Mammary epithelial cell (primary cell): ENCODE data around the gene PHACTR3.

Experiments used
- EZH2 ChIP-seq: IDR thresholded peaks from 2 replicates; pipeline ENCODE4 v1.6.1; 2012; ENCODE audit warnings: low read length, inconsistent platforms, borderline replicate concordance
- TF ChIP-seq, protein P1 (sequence below), 2 donors: IDR thresholded peaks in 1 of 2; conservative IDR thresholded peaks in 1 of 2; 2 replicates each; pipeline ENCODE4 v1.5.1; 2011 to 2012; ENCODE audit warnings: inconsistent platforms in 2 of 2, low read length in 2 of 2, mild to moderate bottlenecking in 2 of 2, control low read depth in 1 of 2, low read depth in 1 of 2; ENCODE audit not compliant: insufficient read depth in 1 of 2; ENCODE audit errors: extremely low read depth in 1 of 2

DNA sequence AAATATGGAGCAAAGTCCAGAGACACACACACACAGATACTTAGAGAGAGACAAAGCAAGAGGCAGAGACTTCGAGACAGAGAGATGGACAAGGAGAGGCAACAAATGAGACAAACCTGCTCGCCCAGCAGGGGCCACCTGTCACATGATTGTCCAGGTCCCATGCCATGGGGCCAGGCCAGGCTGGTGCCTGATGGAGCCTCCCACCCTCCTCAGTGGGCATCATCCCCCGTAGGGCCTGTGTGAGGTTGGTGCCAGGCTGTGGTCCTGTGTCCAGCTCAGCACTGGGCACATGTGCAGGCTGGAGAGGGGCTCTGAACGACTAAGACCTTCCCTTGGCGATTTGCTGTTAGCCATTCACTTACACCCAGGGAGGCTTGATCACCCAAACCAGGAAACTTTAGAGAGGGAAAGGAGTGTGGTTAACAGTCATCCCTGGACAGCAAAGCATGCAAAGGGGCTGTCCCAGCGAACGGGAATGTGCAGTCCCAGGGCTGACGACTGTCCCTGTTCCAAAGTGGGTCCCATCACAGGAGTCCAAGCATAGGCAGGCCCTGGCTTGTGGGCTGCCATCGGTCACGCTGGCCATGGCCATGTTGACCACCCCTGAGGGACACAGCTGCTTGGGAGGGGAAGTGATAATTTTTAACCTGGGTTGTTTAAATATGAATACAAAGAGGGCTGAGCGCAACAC is 38.4 kb upstream of the PHACTR3 start:
- TF ChIP-seq, protein P1, sequence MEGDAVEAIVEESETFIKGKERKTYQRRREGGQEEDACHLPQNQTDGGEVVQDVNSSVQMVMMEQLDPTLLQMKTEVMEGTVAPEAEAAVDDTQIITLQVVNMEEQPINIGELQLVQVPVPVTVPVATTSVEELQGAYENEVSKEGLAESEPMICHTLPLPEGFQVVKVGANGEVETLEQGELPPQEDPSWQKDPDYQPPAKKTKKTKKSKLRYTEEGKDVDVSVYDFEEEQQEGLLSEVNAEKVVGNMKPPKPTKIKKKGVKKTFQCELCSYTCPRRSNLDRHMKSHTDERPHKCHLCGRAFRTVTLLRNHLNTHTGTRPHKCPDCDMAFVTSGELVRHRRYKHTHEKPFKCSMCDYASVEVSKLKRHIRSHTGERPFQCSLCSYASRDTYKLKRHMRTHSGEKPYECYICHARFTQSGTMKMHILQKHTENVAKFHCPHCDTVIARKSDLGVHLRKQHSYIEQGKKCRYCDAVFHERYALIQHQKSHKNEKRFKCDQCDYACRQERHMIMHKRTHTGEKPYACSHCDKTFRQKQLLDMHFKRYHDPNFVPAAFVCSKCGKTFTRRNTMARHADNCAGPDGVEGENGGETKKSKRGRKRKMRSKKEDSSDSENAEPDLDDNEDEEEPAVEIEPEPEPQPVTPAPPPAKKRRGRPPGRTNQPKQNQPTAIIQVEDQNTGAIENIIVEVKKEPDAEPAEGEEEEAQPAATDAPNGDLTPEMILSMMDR (conservative IDR thresholded peaks at IDR 0.05 in 1 of 2, IDR thresholded peaks at IDR 0.05 in 1 of 2; ENCODE audit: extremely low read depth in 1 of 2, insufficient read depth in 1 of 2, low read depth in 1 of 2, low read length in 2 of 2) = no peak
- TF ChIP-seq EZH2 = no peak
